Heart left ventricle (tissue), 13 donors: ENCODE results near the gene DIS3L2.

Experiments
- CTCF ChIP-seq, 12 donors: fragments of 200-600 bp; sonication (generic) in 4 of 12; IDR thresholded peaks; one replicate each; pipeline versions ENCODE4 v1.5.0 to v1.8.0; 2018 to 2022; ENCODE audit warnings: antibody characterized with exemption in 12 of 12, mild to moderate bottlenecking in 5 of 12
- POLR2A ChIP-seq, 2 donors: fragments of 450-650 bp; IDR thresholded peaks; one replicate each; pipeline ENCODE4 v1.6.1; 2017; ENCODE audit warnings: antibody characterized with exemption in 2 of 2, mild to moderate bottlenecking in 2 of 2, moderate library complexity in 2 of 2
- donor health status: ischemic (EF 13 %, LVEDD 7.1; RV severe dilation, severe dysfunction).
- donor health status: DM: no; HTN: yes; CAD: no.
- donor health status: DM: no; HTN: no; CAD: no.
- donor health status: ischemic (EF 25% LVEDD 6.9; RV normal size, moderate dysfunction).
- donor health status: ischemic (EF 25% LVEDD 5.7; RV mildly dilated, moderate dysfunction).
- donor health status: ischemic (EF 35%, LVEDD 5.7; RV mildly dilated, moderate dysfunction).
- donor health status: nonischemic (EF 11% LVEDD 7.7; RV severe dilation, severe dysfunction).
- donor health status: DM: yes; HTN: yes; CAD: no.
- donor health status: PGD.
- donor health status: ischemic (EF 29% LVEDD 5.4; RV normal size, mild dysfunction).
- donor health status: nonischemic (EF 23%, LVEDD 6.1; RV moderate dilation, normal function).

GRCh38 chr2:232038881-232039485, 77.5 kb downstream of the DIS3L2 start:
- TF ChIP-seq CTCF (IDR thresholded peaks at IDR 0.05) (no peak), POLR2A (IDR thresholded peaks at IDR 0.05) (no peak)
